ENCODE data around the gene GPATCH8. TPM values are rescaled to one million over a fixed set of nuclear protein-coding genes. Genes with fewer than 3 reads are reported as not detected.

The GPATCH8 gene
- polyA plus RNA-seq, 1 experiment, result 13.7 TPM

GRCh38 chr17:44389723-44390202 is 113.4 kb downstream of the GPATCH8 start:
- Histone ChIP-seq H3K27me3 (ENCODE audit: control insufficient read depth, insufficient read depth, low read length) (peaks cover 2% of the 10 kb centered on the region; the same call in 1 of the 2 replicates), H3K36me3 (ENCODE audit: control insufficient read depth, insufficient read depth, low read length) (no peaks in the 10 kb centered on the region), H3K4me3 (ENCODE audit: low read depth, low read length) (no peak overlapping the region)
- POLR2A ChIA-PET, result no interaction called here
- TF ChIP-seq, protein P1, sequence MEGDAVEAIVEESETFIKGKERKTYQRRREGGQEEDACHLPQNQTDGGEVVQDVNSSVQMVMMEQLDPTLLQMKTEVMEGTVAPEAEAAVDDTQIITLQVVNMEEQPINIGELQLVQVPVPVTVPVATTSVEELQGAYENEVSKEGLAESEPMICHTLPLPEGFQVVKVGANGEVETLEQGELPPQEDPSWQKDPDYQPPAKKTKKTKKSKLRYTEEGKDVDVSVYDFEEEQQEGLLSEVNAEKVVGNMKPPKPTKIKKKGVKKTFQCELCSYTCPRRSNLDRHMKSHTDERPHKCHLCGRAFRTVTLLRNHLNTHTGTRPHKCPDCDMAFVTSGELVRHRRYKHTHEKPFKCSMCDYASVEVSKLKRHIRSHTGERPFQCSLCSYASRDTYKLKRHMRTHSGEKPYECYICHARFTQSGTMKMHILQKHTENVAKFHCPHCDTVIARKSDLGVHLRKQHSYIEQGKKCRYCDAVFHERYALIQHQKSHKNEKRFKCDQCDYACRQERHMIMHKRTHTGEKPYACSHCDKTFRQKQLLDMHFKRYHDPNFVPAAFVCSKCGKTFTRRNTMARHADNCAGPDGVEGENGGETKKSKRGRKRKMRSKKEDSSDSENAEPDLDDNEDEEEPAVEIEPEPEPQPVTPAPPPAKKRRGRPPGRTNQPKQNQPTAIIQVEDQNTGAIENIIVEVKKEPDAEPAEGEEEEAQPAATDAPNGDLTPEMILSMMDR (IDR thresholded peaks at IDR 0.05; ENCODE audit: insufficient read depth, low read depth, low read length), result no peak
- DNase-seq (ENCODE audit: low read depth), result no peak
- CTCF ChIA-PET, result interaction anchor here (0.7 to 1.4 kb wide), 5 partner anchors 9 to 133 kb away, joined by 3 to 4 read pairs (median 3); no protein-coding TSS in a partner anchor

GRCh38 chr17:44389281-44389680 is 113.9 kb downstream of the GPATCH8 start, which contains the start of gene ITGA2B:
Gene ITGA2B (minus strand): TSS chr17:44389649. CDS start chr17:44389473, 176 bp downstream.
- POLR2A ChIA-PET, result no interaction called here
- TF ChIP-seq, protein P1 (IDR thresholded peaks at IDR 0.05; ENCODE audit: insufficient read depth, low read depth, low read length), result no peak
- no peak for DNase-seq (ENCODE audit: low read depth)
- no peak within 1 kb of the TSS for H3K4me3 ChIP-seq (ENCODE audit: low read depth, low read length)
- CTCF ChIA-PET, result interaction anchor here (1.3 to 1.4 kb wide), 3 partner anchors 9 to 134 kb away, joined by 3 to 4 read pairs (median 4); no protein-coding TSS in a partner anchor
- peaks cover 5% of the 10 kb centered on the region for H3K27me3 ChIP-seq (ENCODE audit: control insufficient read depth, insufficient read depth, low read length)
- H3K36me3 ChIP-seq (ENCODE audit: control insufficient read depth, insufficient read depth, low read length), result no peaks in the 10 kb centered on the region

- no peak for DNase-seq (ENCODE audit: low read depth)
- TF ChIP-seq, protein P1 (IDR thresholded peaks at IDR 0.05; ENCODE audit: insufficient read depth, low read depth, low read length), result no peak
- H3K36me3 ChIP-seq (ENCODE audit: control insufficient read depth, insufficient read depth, low read length), result no peaks in the 10 kb centered on the region
- ChIA-PET POLR2A (no interaction called here), CTCF (no interaction called here)
- H3K27me3 ChIP-seq (ENCODE audit: control insufficient read depth, insufficient read depth, low read length), result peaks cover 10% of the 10 kb centered on the region
- H3K4me3 ChIP-seq (ENCODE audit: low read depth, low read length), result no peak overlapping the region
Observed at GRCh38 chr17:44387804-44388203, 115.4 kb downstream of the GPATCH8 start.

- CTCF ChIA-PET, result interaction anchor here (0.7 to 2.5 kb wide), 8 partner anchors 10 to 137 kb away, joined by 3 to 11 read pairs (median 4); partner anchors contain the start of gene FAM171A2
- no peaks in the 10 kb centered on the region for H3K36me3 ChIP-seq (ENCODE audit: control insufficient read depth, insufficient read depth, low read length)
- POLR2A ChIA-PET, result no interaction called here
- H3K27me3 ChIP-seq (ENCODE audit: control insufficient read depth, insufficient read depth, low read length), result peaks cover 10% of the 10 kb centered on the region
- no peak overlapping the region for H3K4me3 ChIP-seq (ENCODE audit: low read depth, low read length)
- TF ChIP-seq, protein P1 (IDR thresholded peaks at IDR 0.05; ENCODE audit: insufficient read depth, low read depth, low read length), result no peak
- no peak for DNase-seq (ENCODE audit: low read depth)
Observed at GRCh38 chr17:44386182-44386525, 117.1 kb downstream of the GPATCH8 start.

- POLR2A ChIA-PET, result interaction anchor here (0.8 kb wide), 1 partner anchor 138 kb away, joined by 3 read pairs; no protein-coding TSS in a partner anchor
- Histone ChIP-seq H3K27me3 (ENCODE audit: control insufficient read depth, insufficient read depth, low read length) (peaks cover 10% of the 10 kb centered on the region), H3K36me3 (ENCODE audit: control insufficient read depth, insufficient read depth, low read length) (no peaks in the 10 kb centered on the region), H3K4me3 (ENCODE audit: low read depth, low read length) (peak overlapping the region; percentile 53)
- CTCF ChIA-PET, result interaction anchor here (0.5 to 2.5 kb wide), 10 partner anchors 9 to 138 kb away, joined by 3 to 11 read pairs (median 4); partner anchors contain the start of gene FAM171A2
- TF ChIP-seq, protein P1 (IDR thresholded peaks at IDR 0.05; ENCODE audit: insufficient read depth, low read depth, low read length), result peak; percentile 42
- DNase-seq (ENCODE audit: low read depth), result peak; percentile 13
Observed at GRCh38 chr17:44385287-44386181, 117.7 kb downstream of the GPATCH8 start.

Data from BJ (cell line).